GM12891 (cell line): ENCODE data around the gene TRAPPC12.

Experiments
- POLR2A ChIP-seq: IDR thresholded peaks from 2 replicates; pipeline ENCODE4 v1.6.1; 2011; ENCODE audit warnings: low read depth, low read length, control low read depth
- SPI1 ChIP-seq: IDR thresholded peaks from 2 replicates; pipeline ENCODE4 v1.6.1; 2011; ENCODE audit warnings: low read depth, low read length, control low read depth

DNA sequence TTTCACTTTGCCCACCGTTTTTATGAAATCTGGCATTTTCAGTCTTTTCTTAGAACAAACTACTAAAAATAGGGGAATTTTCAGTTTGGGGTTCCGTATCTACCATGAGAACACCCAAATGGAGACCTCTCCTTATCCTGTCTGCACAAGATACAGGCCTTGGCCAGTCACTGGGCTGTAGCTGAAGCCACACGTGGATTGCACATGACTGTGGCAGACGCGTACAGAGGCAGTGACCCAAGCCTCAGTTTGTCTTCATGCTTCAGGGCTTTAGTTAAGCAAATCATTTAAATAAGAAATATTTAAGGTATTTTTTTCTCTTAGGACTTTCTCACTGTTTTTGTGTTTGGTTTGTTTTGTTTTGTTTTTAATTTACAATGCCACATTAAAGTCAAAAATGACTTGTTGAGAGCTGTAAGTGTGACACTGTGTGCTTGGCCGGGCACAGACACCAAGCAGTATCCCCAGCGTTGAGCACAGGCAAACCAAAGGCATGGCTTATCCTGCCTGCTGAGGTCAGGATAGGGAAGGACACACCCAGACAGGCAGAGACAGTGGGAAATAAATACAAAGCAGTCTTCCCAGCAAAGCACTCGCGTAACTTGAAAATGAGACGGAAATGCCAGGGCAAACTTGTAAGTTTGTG is 53.3 kb downstream of the TRAPPC12 start:
- TF ChIP-seq POLR2A (no peak), SPI1 (no peak)
